T-helper 1 cell treated with Interleukin-12 subunit alpha and Interleukin-12 subunit beta and Interleukin-4 antibody, amounts not matched to agents 30 μg/mL and 1 μg/mL, for 36 hours (primary cell): Measurements from ENCODE around the gene TPCN2.

Source experiments
- H3K27ac Mint-ChIP-seq: one replicate; pipeline ENCODE4 v1.8.0; 2021; ENCODE audit warnings: mild to moderate bottlenecking, mixed read lengths
- H3K27me3 Mint-ChIP-seq: one replicate; pipeline ENCODE4 v1.8.0; 2021; ENCODE audit warnings: low read depth, mixed read lengths
- H3K36me3 Mint-ChIP-seq: one replicate; pipeline ENCODE4 v1.8.0; 2021; ENCODE audit warnings: low read depth, mixed read lengths
- H3K4me1 Mint-ChIP-seq: one replicate; pipeline ENCODE4 v1.8.0; 2021; ENCODE audit warnings: low read depth, mixed read lengths
- H3K4me3 Mint-ChIP-seq: one replicate; pipeline ENCODE4 v1.8.0; 2021; ENCODE audit warnings: mild to moderate bottlenecking, moderate library complexity, mixed read lengths
- H3K9me3 Mint-ChIP-seq: one replicate; pipeline ENCODE4 v1.8.0; 2021; ENCODE audit warnings: mixed read lengths

TPCN2 gene

DNA sequence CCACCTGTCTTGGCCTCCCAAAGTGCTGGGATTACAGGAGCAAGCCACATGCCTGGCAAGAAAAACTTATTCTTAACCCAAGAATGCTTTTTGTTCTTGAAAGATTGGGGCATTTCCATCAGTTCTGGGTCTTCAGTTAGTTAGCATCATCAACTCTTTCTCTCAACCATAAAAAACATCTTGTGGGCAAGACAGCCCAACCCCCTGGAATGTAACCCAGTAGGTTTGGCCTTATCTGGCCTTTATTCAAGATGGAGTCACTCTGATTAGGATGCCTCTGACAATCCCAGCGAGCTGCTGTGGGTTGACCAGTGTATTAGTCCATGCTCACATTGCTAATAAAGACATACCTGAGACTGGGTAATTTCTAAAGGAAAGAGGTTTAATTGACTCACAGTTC is 9.2 kb upstream of the TPCN2 start:
- no peaks in the 10 kb centered on the region for H3K4me1 Mint-ChIP-seq
- no peaks in the 10 kb centered on the region for H3K36me3 Mint-ChIP-seq
- no peak overlapping the region for H3K27ac Mint-ChIP-seq
- no peak overlapping the region for H3K4me3 Mint-ChIP-seq
- peaks cover 6% of the 10 kb centered on the region for H3K27me3 Mint-ChIP-seq
- H3K9me3 Mint-ChIP-seq: no peaks in the 10 kb centered on the region

GRCh38 chr11:69040051-69040450 is 8.7 kb upstream of the TPCN2 start:
- Mint-ChIP-seq H3K36me3 (no peaks in the 10 kb centered on the region), H3K9me3 (no peaks in the 10 kb centered on the region), H3K4me3 (no peak overlapping the region), H3K27me3 (peaks cover 6% of the 10 kb centered on the region), H3K27ac (no peak overlapping the region), H3K4me1 (peaks cover 2% of the 10 kb centered on the region)

GRCh38 chr11:69040581-69041260 is 8.0 kb upstream of the TPCN2 start:
- Mint-ChIP-seq H3K36me3 (no peaks in the 10 kb centered on the region), H3K27ac (no peak overlapping the region), H3K9me3 (no peaks in the 10 kb centered on the region), H3K4me3 (no peak overlapping the region), H3K4me1 (peaks cover 2% of the 10 kb centered on the region), H3K27me3 (peaks cover 7% of the 10 kb centered on the region)

- H3K4me1 Mint-ChIP-seq: peaks cover 2% of the 10 kb centered on the region
- no peak overlapping the region for H3K4me3 Mint-ChIP-seq
- no peaks in the 10 kb centered on the region for H3K36me3 Mint-ChIP-seq
- no peaks in the 10 kb centered on the region for H3K9me3 Mint-ChIP-seq
- H3K27me3 Mint-ChIP-seq: peaks cover 13% of the 10 kb centered on the region
- H3K27ac Mint-ChIP-seq: no peak overlapping the region
Observed at GRCh38 chr11:69041516-69041915, 7.2 kb upstream of the TPCN2 start.

GRCh38 chr11:69044111-69045013 is 4.4 kb upstream of the TPCN2 start:
- H3K9me3 Mint-ChIP-seq: no peaks in the 10 kb centered on the region
- H3K27ac Mint-ChIP-seq: no peak overlapping the region
- H3K36me3 Mint-ChIP-seq: no peaks in the 10 kb centered on the region
- H3K27me3 Mint-ChIP-seq: peaks cover 23% of the 10 kb centered on the region
- peaks cover 10% of the 10 kb centered on the region for H3K4me1 Mint-ChIP-seq
- H3K4me3 Mint-ChIP-seq: no peak overlapping the region

DNA sequence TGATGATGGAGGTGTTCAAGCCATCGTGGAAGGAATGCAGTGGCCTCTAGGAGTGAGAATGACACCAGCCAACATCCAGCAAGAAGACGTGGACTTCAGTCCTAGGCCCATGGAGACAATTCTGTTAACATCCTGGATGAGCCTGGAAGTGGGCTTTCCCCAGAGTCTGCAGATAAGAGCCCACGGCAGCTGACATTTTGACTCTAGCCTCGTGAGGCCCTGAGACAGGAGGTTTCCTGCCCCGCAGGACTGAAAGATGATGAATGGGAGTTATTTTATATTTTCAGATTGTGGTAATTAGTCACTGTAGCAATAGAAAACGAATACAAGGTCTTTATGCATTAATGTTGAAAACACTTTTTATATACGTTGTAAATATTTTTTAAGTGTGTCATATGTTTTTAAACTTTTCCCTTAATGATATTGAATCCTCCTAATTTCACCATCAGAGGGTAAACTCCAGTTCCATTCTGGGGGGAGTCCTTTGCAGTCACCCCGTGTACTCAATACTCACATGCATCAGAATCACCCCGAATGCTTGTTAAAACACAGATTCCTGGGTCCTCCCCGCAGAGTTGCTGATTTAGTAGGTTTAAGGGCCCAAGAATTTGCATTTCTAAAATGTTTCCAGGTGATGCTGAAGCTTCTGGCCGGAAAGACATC is 570 bp upstream of the TPCN2 start:
- Mint-ChIP-seq H3K4me3 (peak overlapping the region; percentile 76), H3K27me3 (peaks cover 23% of the 10 kb centered on the region), H3K27ac (peak overlapping the region; percentile 77), H3K9me3 (no peaks in the 10 kb centered on the region), H3K4me1 (peaks cover 18% of the 10 kb centered on the region), H3K36me3 (no peaks in the 10 kb centered on the region)

DNA sequence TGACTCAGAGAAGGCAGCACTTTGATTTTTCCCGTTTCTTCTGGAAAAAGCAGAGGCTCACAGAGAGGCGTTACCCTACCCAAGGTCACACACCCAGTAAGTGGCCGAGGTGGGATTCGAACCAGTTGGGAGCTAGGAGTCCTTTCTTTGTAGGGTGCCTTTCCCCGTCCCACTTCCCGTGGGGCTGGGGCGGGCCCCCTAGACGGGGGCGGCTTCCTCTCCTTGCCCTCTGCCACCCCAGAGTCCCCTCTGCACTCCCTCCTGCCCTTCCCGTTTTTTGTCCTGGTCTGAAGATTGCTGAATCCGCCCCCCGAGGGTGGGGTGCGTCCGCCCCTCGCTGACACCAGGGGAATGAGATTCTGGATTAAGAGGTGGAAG is 747 bp downstream of the TPCN2 start:
- peaks cover 18% of the 10 kb centered on the region for H3K4me1 Mint-ChIP-seq
- H3K27me3 Mint-ChIP-seq: peaks cover 18% of the 10 kb centered on the region
- no peaks in the 10 kb centered on the region for H3K9me3 Mint-ChIP-seq
- peak overlapping the region; percentile 76 for H3K4me3 Mint-ChIP-seq
- no peaks in the 10 kb centered on the region for H3K36me3 Mint-ChIP-seq
- peak overlapping the region; percentile 67 for H3K27ac Mint-ChIP-seq

- no peaks in the 10 kb centered on the region for H3K36me3 Mint-ChIP-seq
- peak overlapping the region; percentile 49 for H3K27ac Mint-ChIP-seq
- peaks cover 15% of the 10 kb centered on the region for H3K27me3 Mint-ChIP-seq
- H3K4me3 Mint-ChIP-seq: peak overlapping the region; percentile 76
- peaks cover 16% of the 10 kb centered on the region for H3K4me1 Mint-ChIP-seq
- H3K9me3 Mint-ChIP-seq: no peaks in the 10 kb centered on the region
Observed at GRCh38 chr11:69050592-69051380, 2.1 kb downstream of the TPCN2 start.

DNA sequence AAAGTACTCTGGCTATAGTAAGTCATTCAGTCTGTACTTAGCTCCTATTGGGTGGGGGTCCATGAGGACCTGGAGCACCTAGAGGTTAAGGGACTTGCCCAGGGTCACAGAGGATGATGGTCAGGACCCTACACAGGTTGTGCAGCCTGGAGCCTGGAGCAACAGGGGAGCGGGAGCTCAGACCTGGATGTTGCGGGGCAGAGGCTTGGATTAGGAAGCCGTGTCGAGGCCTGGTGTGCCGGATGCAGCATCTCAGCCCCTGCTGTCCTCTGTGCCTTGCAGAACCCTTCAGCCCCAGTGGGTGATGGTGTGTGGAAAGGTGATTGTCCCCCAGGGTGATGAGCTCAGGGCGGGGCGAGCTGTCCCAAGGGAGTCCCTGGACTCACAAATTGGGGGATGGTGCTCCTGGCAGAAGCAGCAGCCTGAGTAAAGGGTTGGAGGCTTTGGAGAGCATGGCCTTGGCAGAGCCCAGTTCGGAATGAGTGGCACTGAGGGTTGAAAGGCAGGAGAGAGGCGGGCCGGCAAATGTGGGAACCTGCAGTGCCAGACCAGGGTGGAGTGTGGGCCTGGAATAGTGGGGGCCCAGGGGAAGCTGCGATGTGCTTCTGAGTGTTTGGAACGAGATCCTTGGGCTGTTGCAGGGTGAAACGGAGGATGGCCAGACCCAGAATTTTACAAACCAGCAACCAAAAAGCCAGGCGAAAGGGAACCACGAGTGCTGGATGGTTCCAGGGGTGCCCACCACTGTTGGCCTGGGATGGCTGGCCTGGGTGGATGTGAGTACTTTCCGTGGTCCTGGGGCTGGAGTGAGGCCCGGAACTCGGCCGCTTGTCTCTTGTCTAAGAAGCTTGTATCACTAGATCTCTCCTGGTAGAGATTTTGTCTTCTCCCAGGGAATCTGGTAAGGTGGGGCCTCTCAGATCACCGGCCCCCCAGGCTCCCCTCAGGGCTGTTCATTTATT is 2.9 kb downstream of the TPCN2 start:
- Mint-ChIP-seq H3K4me3 (no peak overlapping the region), H3K27ac (no peak overlapping the region), H3K4me1 (peaks cover 16% of the 10 kb centered on the region), H3K36me3 (no peaks in the 10 kb centered on the region), H3K27me3 (peaks cover 9% of the 10 kb centered on the region), H3K9me3 (no peaks in the 10 kb centered on the region)

GRCh38 chr11:69052343-69053168 is 3.8 kb downstream of the TPCN2 start:
- H3K4me3 Mint-ChIP-seq: no peak overlapping the region
- H3K36me3 Mint-ChIP-seq: no peaks in the 10 kb centered on the region
- H3K27ac Mint-ChIP-seq: no peak overlapping the region
- H3K27me3 Mint-ChIP-seq: no peaks in the 10 kb centered on the region
- peaks cover 16% of the 10 kb centered on the region for H3K4me1 Mint-ChIP-seq
- no peaks in the 10 kb centered on the region for H3K9me3 Mint-ChIP-seq

DNA sequence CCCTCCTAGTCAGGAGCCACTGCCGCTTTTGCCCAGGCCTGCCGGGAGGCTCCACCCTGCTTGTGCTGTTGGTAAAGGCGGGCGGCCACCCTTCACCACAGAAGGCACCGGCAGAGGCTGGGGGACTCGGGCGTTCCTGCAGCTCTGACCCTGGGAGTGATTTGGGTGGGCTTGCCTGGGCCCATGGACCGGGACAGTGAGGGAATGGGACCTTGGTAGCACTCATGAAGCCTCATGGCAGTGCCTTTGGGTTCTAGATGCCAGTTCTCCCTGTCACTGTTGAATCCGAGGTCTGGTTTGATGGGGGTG is 4.4 kb downstream of the TPCN2 start:
- H3K36me3 Mint-ChIP-seq: no peaks in the 10 kb centered on the region
- H3K27me3 Mint-ChIP-seq: no peaks in the 10 kb centered on the region
- H3K27ac Mint-ChIP-seq: no peak overlapping the region
- H3K4me3 Mint-ChIP-seq: no peak overlapping the region
- peaks cover 11% of the 10 kb centered on the region for H3K4me1 Mint-ChIP-seq
- H3K9me3 Mint-ChIP-seq: no peaks in the 10 kb centered on the region

DNA sequence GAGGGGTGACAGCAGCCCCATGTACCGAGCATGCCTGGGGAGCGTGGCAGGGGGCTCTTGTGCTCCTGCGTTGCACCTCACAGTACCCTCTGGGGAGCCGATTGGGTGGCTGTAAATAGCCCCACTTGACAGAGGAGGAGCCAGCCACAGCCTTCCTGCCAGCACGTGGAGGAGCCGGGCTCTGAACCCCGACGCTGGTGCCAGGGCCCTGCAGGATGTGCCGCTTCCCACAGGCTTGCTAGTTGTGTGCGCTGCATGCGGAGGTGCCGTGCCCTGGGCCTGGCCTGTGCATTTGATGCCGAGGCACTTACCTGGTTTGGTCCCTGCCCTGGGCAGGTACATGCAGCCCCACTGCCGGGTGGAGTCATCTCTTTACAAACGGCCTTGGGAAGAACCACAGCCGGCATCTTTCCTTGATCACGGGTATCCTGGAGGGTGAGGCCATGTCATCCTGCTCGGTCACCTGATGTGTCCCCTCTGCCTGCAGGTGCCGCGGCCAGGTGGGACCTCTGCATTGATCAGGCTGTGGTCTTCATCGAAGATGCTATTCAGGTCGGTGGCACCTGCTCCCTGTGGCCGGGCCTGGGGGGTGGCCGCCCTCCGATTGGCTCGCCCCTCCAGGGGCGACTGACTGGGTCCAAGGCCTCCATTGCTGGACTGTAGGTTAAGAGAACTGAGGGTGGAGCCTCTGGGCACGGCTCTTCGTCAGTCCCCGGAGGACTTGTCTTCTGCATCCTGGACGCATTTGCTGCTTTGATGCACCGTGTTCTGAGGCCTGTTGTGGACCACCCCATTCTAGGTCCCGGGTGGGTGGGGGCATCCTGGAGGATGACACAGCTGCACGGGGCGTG is 5.0 kb downstream of the TPCN2 start:
- H3K4me1 Mint-ChIP-seq: peaks cover 9% of the 10 kb centered on the region
- no peaks in the 10 kb centered on the region for H3K9me3 Mint-ChIP-seq
- no peak overlapping the region for H3K27ac Mint-ChIP-seq
- no peak overlapping the region for H3K4me3 Mint-ChIP-seq
- no peaks in the 10 kb centered on the region for H3K27me3 Mint-ChIP-seq
- no peaks in the 10 kb centered on the region for H3K36me3 Mint-ChIP-seq
